Measurements from ENCODE around the gene SVEP1.

GRCh38 chr9:110582156-110582555 is 2.6 kb upstream of the SVEP1 start:
- TF ChIP-seq, protein P1, sequence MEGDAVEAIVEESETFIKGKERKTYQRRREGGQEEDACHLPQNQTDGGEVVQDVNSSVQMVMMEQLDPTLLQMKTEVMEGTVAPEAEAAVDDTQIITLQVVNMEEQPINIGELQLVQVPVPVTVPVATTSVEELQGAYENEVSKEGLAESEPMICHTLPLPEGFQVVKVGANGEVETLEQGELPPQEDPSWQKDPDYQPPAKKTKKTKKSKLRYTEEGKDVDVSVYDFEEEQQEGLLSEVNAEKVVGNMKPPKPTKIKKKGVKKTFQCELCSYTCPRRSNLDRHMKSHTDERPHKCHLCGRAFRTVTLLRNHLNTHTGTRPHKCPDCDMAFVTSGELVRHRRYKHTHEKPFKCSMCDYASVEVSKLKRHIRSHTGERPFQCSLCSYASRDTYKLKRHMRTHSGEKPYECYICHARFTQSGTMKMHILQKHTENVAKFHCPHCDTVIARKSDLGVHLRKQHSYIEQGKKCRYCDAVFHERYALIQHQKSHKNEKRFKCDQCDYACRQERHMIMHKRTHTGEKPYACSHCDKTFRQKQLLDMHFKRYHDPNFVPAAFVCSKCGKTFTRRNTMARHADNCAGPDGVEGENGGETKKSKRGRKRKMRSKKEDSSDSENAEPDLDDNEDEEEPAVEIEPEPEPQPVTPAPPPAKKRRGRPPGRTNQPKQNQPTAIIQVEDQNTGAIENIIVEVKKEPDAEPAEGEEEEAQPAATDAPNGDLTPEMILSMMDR (IDR thresholded peaks at IDR 0.05; ENCODE audit: low read length): no peak
- no peak for TF ChIP-seq EZH2 (IDR thresholded peaks at IDR 0.05; ENCODE audit: borderline replicate concordance, low read length)

All from OCI-LY1 (cell line).